Measurements from ENCODE around the gene DGUOK.

Gene DGUOK

DNA sequence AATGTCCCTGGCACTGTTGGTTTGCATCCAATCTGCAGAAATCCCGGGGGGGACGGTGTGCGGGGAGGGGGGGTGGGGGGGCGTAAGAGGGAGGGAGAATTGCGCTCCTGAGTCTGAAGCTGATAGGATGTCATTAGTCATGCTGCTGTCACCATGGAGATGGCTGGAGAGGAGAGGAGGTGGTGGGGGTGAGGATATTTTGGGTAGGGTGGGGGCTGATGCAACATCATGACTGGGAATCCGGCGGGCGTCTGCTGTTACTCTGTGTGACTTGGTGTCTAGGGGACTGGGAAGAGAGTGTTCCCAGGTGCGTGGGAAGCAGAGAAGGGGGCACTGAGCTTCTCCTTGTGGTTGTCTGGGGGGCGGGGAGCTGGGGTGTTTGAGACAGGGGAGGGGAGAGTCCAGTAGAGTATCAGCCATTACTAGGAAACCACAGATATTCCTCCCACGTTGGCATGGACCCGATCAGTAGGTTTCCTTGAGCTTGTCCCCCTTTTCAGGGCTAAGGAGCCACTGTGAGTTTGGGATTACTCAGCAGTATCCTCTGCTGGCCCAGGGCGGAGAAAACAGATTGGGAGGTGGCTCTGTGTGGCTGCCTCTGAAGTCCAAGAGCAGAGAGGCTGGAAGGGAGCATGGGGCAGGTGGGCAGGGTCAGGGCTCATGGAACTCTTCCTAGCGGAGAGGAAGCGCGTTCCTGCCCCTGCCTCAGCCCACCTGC, 77.0 kb downstream of the DGUOK start:
- no peak overlapping the region for H3K4me3 ChIP-seq (ENCODE audit: low read length)
- no peak for DNase-seq (ENCODE audit: low read depth, low spot score)

DNA sequence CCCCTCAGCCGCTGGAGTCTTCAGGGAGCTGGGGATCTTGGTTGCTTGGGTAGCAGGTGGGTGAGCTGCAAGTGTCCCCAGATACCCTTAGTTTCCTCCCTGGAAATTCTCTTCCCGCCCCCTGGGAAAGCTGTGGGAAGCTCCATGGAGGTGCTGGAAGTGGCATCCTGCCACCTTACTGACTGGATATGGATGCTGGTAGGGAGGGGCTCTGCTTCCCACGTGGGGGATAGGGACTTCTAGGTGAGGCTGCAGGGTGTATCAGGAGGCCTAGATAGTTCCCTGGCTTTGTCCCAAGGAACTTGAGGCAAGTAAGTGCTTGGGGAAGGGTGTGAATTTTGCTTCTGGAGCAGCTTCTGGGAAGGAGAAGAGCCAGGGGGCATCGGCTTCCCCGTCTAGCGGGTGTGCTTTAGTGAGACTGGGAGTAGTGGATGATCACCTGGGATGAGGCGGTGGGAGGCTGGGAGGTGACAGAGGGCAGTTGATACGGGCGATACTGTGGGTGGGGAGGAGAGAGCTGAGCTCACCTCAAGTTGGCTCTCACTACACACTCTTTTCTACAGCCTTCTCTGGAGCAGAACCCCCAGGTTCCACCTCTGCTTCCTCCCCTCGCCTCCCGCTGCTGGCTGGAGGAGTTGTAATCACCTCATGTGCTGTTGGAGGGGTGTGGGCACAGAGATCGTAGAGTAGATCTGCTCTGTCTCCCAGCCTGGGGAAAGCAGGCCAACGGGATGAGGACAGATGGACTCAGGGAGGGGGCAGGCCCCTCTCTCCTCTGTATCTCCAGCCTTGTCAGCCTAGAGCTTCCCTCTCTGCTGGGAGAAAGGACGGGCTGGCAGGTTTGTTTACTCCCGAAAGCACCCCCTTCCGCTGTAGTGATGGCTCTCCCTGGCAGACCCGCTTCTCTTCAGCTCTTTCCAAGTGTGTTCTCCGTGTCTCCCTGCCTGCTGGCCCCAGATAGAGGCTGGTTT, 77.8 kb downstream of the DGUOK start:
- H3K4me3 ChIP-seq (ENCODE audit: low read length), result no peak overlapping the region
- DNase-seq (ENCODE audit: low read depth, low spot score), result no peak

DNA sequence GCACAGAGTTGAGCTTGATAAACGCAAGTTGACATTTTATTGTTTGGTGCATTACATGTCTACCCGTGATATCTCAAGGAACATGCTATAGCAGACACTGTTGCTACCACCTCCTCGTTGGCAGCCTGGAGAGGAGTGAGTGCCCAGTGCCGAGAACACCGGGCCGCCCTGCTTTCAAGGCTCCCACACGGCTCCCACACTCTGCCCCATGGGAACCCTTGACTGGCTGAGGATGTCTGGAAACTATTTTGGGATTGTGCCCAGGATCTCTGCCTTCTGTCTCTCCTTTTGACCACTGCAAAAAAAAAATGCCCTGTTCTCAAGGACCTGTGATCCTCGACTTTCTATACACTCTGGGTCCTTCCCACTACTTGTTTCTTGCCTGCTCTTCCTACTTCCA, 79.1 kb downstream of the DGUOK start:
- no peak overlapping the region for H3K4me3 ChIP-seq (ENCODE audit: low read length)
- no peak for DNase-seq (ENCODE audit: low read depth, low spot score)

DNA sequence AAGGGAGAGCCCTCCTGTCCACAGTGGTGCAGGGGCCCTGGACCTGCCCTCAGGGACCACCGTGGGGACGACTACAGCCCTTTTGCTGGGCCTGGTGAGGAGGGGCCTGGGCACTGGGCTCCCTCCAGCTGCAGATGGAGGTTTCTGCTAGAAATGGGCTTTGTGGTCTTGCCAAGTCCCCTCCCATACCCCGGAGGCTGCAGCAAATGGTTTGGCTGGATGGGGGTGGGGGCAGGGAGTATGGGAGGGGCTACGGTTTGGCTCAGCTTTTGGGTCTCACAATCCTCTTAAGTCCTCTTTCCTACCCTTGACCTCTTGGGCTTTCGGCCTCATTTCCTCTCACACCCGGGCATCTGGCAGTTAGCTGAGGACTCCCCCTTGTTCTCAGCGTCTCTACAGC, 79.8 kb downstream of the DGUOK start:
- no peak for DNase-seq (ENCODE audit: low read depth, low spot score)
- H3K4me3 ChIP-seq (ENCODE audit: low read length), result no peak overlapping the region

DNA sequence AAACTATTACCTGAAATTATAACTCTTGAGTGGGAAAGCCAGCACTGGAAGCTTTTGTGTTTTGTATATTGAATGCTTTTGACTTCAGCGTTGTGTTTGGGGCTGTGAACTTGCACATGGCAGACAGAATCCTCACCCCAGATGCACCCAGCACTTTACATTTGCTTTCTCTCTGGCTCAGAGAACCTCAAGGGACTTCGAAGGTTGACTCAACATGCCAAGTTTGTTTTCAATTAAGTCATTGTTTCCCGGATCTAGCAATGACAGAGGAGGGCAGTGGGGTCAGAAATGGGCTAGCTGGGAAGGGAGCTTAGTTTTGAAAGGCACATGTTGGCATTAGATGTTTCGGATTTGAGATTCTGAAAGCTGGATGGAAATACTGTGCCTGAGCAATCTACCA, 80.4 kb downstream of the DGUOK start:
- DNase-seq (ENCODE audit: low read depth, low spot score), result no peak
- H3K4me3 ChIP-seq (ENCODE audit: low read length), result no peak overlapping the region

DNA sequence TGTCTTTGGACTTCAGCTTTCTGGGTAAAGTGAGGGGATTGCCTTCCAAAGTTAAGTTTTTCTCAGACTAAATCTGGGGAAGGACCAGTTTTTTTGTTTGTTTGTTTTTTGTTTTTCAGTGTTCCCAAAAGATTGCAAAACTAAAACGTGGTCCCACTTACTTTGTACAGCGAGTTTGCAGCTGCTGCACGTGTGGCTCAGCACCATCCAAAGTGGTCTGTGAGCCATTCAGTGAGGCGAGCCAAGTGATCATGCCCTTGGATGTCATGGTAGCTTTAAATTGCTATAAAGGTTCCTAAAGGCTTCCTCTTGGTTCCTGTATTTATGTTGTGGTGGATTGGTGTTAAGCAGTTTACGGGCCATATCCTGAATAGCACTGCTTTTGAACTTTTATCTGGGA, 81.0 kb downstream of the DGUOK start:
- H3K4me3 ChIP-seq (ENCODE audit: low read length), result no peak overlapping the region
- no peak for DNase-seq (ENCODE audit: low read depth, low spot score)

Measured in Jurkat, Clone E6-1 (cell line).